ENCODE results near the gene PTPRG. TPM values are rescaled to one million over a fixed set of nuclear protein-coding genes. Genes with fewer than 3 reads are reported as not detected.

Gene PTPRG
- total RNA-seq, 1 donor from 2014 or later, result 11.1 TPM

GRCh38 chr3:61829722-61830350, 268.5 kb downstream of the PTPRG start:
- no peak for DNase-seq (ENCODE audit: low read depth)
- no peak overlapping the region for H3K4me3 ChIP-seq (ENCODE audit: low read depth, low read length)
- H3K36me3 ChIP-seq (ENCODE audit: control insufficient read depth, insufficient read depth, low read length), result no peaks in the 10 kb centered on the region
- TF ChIP-seq CTCF (IDR thresholded peaks at IDR 0.05; ENCODE audit: insufficient read depth, low read length, severe bottlenecking), result no peak
- no peak for FAIRE-seq
- no peaks in the 10 kb centered on the region for H3K27me3 ChIP-seq (ENCODE audit: control insufficient read depth, insufficient read depth, low read length)

GRCh38 chr3:61831973-61832372, 270.6 kb downstream of the PTPRG start:
- FAIRE-seq (no peak), DNase-seq (ENCODE audit: low read depth) (no peak)
- no peak overlapping the region for H3K4me3 ChIP-seq (ENCODE audit: low read depth, low read length)
- TF ChIP-seq CTCF (IDR thresholded peaks at IDR 0.05; ENCODE audit: insufficient read depth, low read length, severe bottlenecking), result no peak
- no peaks in the 10 kb centered on the region for H3K36me3 ChIP-seq (ENCODE audit: control insufficient read depth, insufficient read depth, low read length)
- no peaks in the 10 kb centered on the region for H3K27me3 ChIP-seq (ENCODE audit: control insufficient read depth, insufficient read depth, low read length)

- TF ChIP-seq CTCF (IDR thresholded peaks at IDR 0.05; ENCODE audit: insufficient read depth, low read length, severe bottlenecking), result no peak
- H3K4me3 ChIP-seq (ENCODE audit: low read depth, low read length), result no peak overlapping the region
- FAIRE-seq (no peak), DNase-seq (ENCODE audit: low read depth) (no peak)
- no peaks in the 10 kb centered on the region for H3K36me3 ChIP-seq (ENCODE audit: control insufficient read depth, insufficient read depth, low read length)
- H3K27me3 ChIP-seq (ENCODE audit: control insufficient read depth, insufficient read depth, low read length), result no peaks in the 10 kb centered on the region
These were observed 271.2 kb downstream of the PTPRG start for GRCh38 chr3:61832375-61833229.

- Histone ChIP-seq H3K36me3 (ENCODE audit: control insufficient read depth, insufficient read depth, low read length) (no peaks in the 10 kb centered on the region), H3K4me3 (ENCODE audit: low read depth, low read length) (no peak overlapping the region), H3K27me3 (ENCODE audit: control insufficient read depth, insufficient read depth, low read length) (no peaks in the 10 kb centered on the region)
- no peak for FAIRE-seq
- TF ChIP-seq CTCF (IDR thresholded peaks at IDR 0.05; ENCODE audit: insufficient read depth, low read length, severe bottlenecking), result no peak
- no peak for DNase-seq (ENCODE audit: low read depth)
These were observed 277.9 kb downstream of the PTPRG start for GRCh38 chr3:61839256-61839655.

- H3K27me3 ChIP-seq (ENCODE audit: control insufficient read depth, insufficient read depth, low read length), result no peaks in the 10 kb centered on the region
- TF ChIP-seq CTCF (IDR thresholded peaks at IDR 0.05; ENCODE audit: insufficient read depth, low read length, severe bottlenecking), result no peak
- no peak overlapping the region for H3K4me3 ChIP-seq (ENCODE audit: low read depth, low read length)
- H3K36me3 ChIP-seq (ENCODE audit: control insufficient read depth, insufficient read depth, low read length), result no peaks in the 10 kb centered on the region
- DNase-seq (ENCODE audit: low read depth) (no peak), FAIRE-seq (no peak)
These were observed 279.9 kb downstream of the PTPRG start for GRCh38 chr3:61841111-61841845.
